Coronary artery (tissue), 2 donors: ENCODE results near the gene MS4A10.

Source experiments
- DNase-seq: peaks from one replicate; pipeline ENCODE4 v3.0.0-alpha.2; 2017; ENCODE audit warnings: low spot score
- H3K27ac ChIP-seq, 2 donors: fragments of 200-600 bp; sonication (generic); one replicate each; pipeline ENCODE4 v1.5.1; 2016 to 2019
- H3K4me3 ChIP-seq: fragments of 200-600 bp; sonication (generic); 2 replicates; pipeline ENCODE4 v1.5.1; 2016; ENCODE audit warnings: mild to moderate bottlenecking, moderate library complexity
- CTCF ChIP-seq: fragments of 200-600 bp; sonication (generic); IDR thresholded peaks from one replicate; pipeline ENCODE4 v1.5.1; 2019; ENCODE audit warnings: antibody characterized with exemption

Gene MS4A10

GRCh38 chr11:60767388-60767811 is 17.7 kb upstream of the MS4A10 start:
- Histone ChIP-seq H3K4me3 (no peak overlapping the region), H3K27ac (no peak overlapping the region)
- no peak for TF ChIP-seq CTCF
- no peak for DNase-seq

GRCh38 chr11:60768202-60768601 is 16.9 kb upstream of the MS4A10 start:
- H3K27ac ChIP-seq, result no peak overlapping the region
- no peak for DNase-seq
- H3K4me3 ChIP-seq, result no peak overlapping the region
- no peak for TF ChIP-seq CTCF

- Histone ChIP-seq H3K4me3 (no peak overlapping the region), H3K27ac (no peak overlapping the region)
- no peak for TF ChIP-seq CTCF
- DNase-seq, result no peak
Measured at GRCh38 chr11:60769273-60769672, 15.9 kb upstream of the MS4A10 start.

GRCh38 chr11:60769811-60770210 is 15.3 kb upstream of the MS4A10 start:
- DNase-seq, result no peak
- H3K4me3 ChIP-seq, result no peak overlapping the region
- H3K27ac ChIP-seq, result no peak overlapping the region
- TF ChIP-seq CTCF, result no peak

GRCh38 chr11:60771146-60771545 is 14.0 kb upstream of the MS4A10 start:
- Histone ChIP-seq H3K27ac (no peak overlapping the region), H3K4me3 (no peak overlapping the region)
- no peak for TF ChIP-seq CTCF
- DNase-seq, result no peak

GRCh38 chr11:60771879-60772525 is 13.1 kb upstream of the MS4A10 start:
- no peak for DNase-seq

More at GRCh38 chr11:60771879-60772525, 13.1 kb upstream of the MS4A10 start:
- no peak overlapping the region for H3K4me3 ChIP-seq
- H3K27ac ChIP-seq, result no peak overlapping the region
- TF ChIP-seq CTCF, result no peak
